DOHH2 (cell line): Measurements from ENCODE around the gene H2AZ2.

ENCODE experiments used
- H3F3A ChIP-seq: fragments of 200-600 bp; sonication (generic), shearing (Covaris generic); 2 replicates; pipeline ENCODE4 v1.6.0; 2016; ENCODE audit warnings: antibody characterized with exemption, mild to moderate bottlenecking; ENCODE audit not compliant: control insufficient read depth, insufficient read depth
- H3K27ac ChIP-seq: fragments of 200-600 bp; sonication (generic); 2 replicates; pipeline ENCODE4 v1.5.1; 2014; ENCODE audit warnings: low read depth, mild to moderate bottlenecking, low read length, moderate library complexity
- H3K27me3 ChIP-seq: fragments of 200-600 bp; sonication (generic); 2 replicates; pipeline ENCODE4 v1.6.1; 2014; ENCODE audit warnings: mild to moderate bottlenecking, low read length, mixed read lengths; ENCODE audit not compliant: control insufficient read depth
- H3K36me3 ChIP-seq: fragments of 200-600 bp; sonication (generic); 2 replicates; pipeline ENCODE4 v1.6.1; 2014; ENCODE audit warnings: mild to moderate bottlenecking, low read length, moderate library complexity, mixed read lengths; ENCODE audit not compliant: control insufficient read depth
- H3K4me1 ChIP-seq: fragments of 200-600 bp; sonication (generic); 2 replicates; pipeline ENCODE4 v1.6.1; 2014; ENCODE audit warnings: mild to moderate bottlenecking, low read length, mixed read lengths; ENCODE audit not compliant: control insufficient read depth
- H3K4me2 ChIP-seq: fragments of 200-600 bp; sonication (generic); 2 replicates; pipeline ENCODE4 v1.6.0; 2014; ENCODE audit warnings: mild to moderate bottlenecking, low read length, moderate library complexity
- H3K4me3 ChIP-seq: fragments of 200-600 bp; sonication (generic); 2 replicates; pipeline ENCODE4 v1.5.1; 2014; ENCODE audit warnings: mild to moderate bottlenecking, low read length, mixed read lengths
- H3K79me2 ChIP-seq: fragments of 200-600 bp; sonication (generic); 2 replicates; pipeline ENCODE4 v1.6.1; 2014; ENCODE audit warnings: mild to moderate bottlenecking, low read length, mixed read lengths; ENCODE audit not compliant: control insufficient read depth
- H3K9me2 ChIP-seq: fragments of 200-600 bp; sonication (generic); replicated peaks from 2 replicates; pipeline ENCODE4 v1.6.1; 2014; ENCODE audit warnings: mild to moderate bottlenecking, low read length, mixed read lengths; ENCODE audit not compliant: control insufficient read depth
- H3K9me3 ChIP-seq: fragments of 200-600 bp; sonication (generic); 2 replicates; pipeline ENCODE4 v1.6.1; 2014; ENCODE audit warnings: antibody characterized with exemption, low read length, mixed read lengths; ENCODE audit not compliant: control insufficient read depth, insufficient read depth
- H4K20me1 ChIP-seq: fragments of 200-600 bp; sonication (generic); 2 replicates; pipeline ENCODE4 v1.6.0; 2014; ENCODE audit warnings: low read depth, mild to moderate bottlenecking, antibody characterized with exemption, low read length, moderate library complexity; ENCODE audit not compliant: control insufficient read depth, insufficient read depth
- CTCF ChIP-seq: fragments of 200-600 bp; sonication (generic); IDR thresholded peaks from one replicate; pipeline ENCODE4 v1.5.1; 2014; ENCODE audit warnings: antibody characterized with exemption, mild to moderate bottlenecking, low read depth, low read length; ENCODE audit not compliant: poor library complexity, severe bottlenecking
- EZH2phosphoT487 ChIP-seq: fragments of 200-600 bp; sonication (generic); IDR thresholded peaks from 2 replicates; pipeline ENCODE4 v1.6.1; 2017; ENCODE audit warnings: borderline replicate concordance, mild to moderate bottlenecking, antibody characterized with exemption, low read length, moderate library complexity, mixed read lengths

Gene H2AZ2

DNA sequence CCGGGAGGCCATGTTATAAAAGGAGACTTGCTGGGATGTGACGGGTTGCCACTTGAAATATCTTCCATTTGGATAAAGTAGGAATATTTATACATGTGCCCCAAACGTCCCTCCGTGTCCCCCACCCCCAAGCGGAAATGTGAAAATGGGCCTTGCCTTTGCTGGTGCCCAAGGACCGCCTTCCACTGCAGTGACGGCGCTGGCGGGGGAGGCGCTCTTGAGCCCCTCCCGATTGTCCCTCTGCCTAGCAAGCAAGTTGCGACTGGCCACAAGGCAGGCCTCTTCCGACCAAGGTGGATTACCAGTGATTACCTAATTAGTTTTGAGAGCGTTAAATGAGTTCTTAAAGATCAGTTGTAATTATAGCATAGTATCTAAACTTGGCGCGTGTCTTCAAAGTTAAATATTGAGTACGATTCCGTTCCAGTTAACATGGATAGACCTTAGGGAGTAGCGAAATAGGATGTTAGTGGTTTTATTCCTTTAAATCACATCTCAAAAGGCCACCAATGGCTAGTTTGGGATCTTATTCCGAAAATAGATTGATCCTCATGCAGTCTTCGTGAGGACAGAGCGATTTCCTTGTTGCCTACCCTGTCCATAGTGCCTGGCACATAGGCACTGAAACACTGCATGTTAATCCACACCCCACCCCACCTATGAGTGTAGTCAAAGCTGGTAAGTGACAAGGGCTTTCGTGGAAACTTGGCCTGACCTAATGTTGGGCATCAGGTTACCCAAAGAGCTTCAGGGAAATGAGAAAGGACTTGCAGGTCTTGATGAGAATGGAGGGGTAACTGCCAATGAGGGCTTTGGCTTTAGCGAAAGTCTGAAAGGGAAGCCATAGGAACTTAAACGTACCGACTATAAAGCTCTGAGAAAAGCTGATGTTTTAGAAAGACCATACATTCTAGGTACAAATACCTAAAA lies 50.3 kb downstream of the H2AZ2 start:
- TF ChIP-seq EZH2phosphoT487 (no peak), CTCF (peak; percentile 90)
- no peaks in the 10 kb centered on the region for H3K9me3 ChIP-seq
- H3K4me2 ChIP-seq = peak overlapping the region; percentile 95
- H3K27ac ChIP-seq = peak overlapping the region; percentile 82
- H3K4me3 ChIP-seq = peak overlapping the region; percentile 89
- H3K36me3 ChIP-seq = peaks cover 61% of the 10 kb centered on the region
- peaks cover 22% of the 10 kb centered on the region for H3K4me1 ChIP-seq
- peaks cover 58% of the 10 kb centered on the region for H3K79me2 ChIP-seq
- no peaks in the 10 kb centered on the region for H3K27me3 ChIP-seq
- no peaks in the 10 kb centered on the region for H3K9me2 ChIP-seq
- H4K20me1 ChIP-seq = peaks cover 39% of the 10 kb centered on the region
- H3F3A ChIP-seq = peaks cover 61% of the 10 kb centered on the region

GRCh38 chr7:44796504-44797328 lies 51.2 kb downstream of the H2AZ2 start, which contains the start of gene PPIA:
TSS of gene PPIA (plus strand) at chr7:44796681. CDS start at chr7:44796725, 44 bp downstream.
- Histone ChIP-seq H3K36me3 (peaks cover 52% of the 10 kb centered on the region), H3K9me3 (no peaks in the 10 kb centered on the region), H3K4me1 (peaks cover 22% of the 10 kb centered on the region), H3K79me2 (peaks cover 58% of the 10 kb centered on the region), H3K27me3 (no peaks in the 10 kb centered on the region), H3K4me2 (peak within 1 kb of the TSS; percentile 95), H4K20me1 (peaks cover 34% of the 10 kb centered on the region), H3K27ac (peak within 1 kb of the TSS; percentile 82), H3F3A (peaks cover 54% of the 10 kb centered on the region), H3K4me3 (peak within 1 kb of the TSS; percentile 89), H3K9me2 (no peaks in the 10 kb centered on the region)
- TF ChIP-seq CTCF (no peak), EZH2phosphoT487 (no peak)

GRCh38 chr7:44796034-44796503 lies 51.8 kb downstream of the H2AZ2 start:
- Histone ChIP-seq H3K4me1 (peaks cover 22% of the 10 kb centered on the region), H3K9me3 (no peaks in the 10 kb centered on the region), H3K27ac (peak overlapping the region; percentile 82), H3F3A (peaks cover 53% of the 10 kb centered on the region), H3K36me3 (peaks cover 46% of the 10 kb centered on the region), H4K20me1 (peaks cover 31% of the 10 kb centered on the region), H3K4me3 (peak overlapping the region; percentile 89), H3K4me2 (peak overlapping the region; percentile 95), H3K27me3 (no peaks in the 10 kb centered on the region), H3K9me2 (no peaks in the 10 kb centered on the region), H3K79me2 (peaks cover 58% of the 10 kb centered on the region)
- TF ChIP-seq CTCF (no peak), EZH2phosphoT487 (no peak)
